GM12878 (cell line): ENCODE results near the gene LRRC51. TPM values are rescaled to one million over a fixed set of nuclear protein-coding genes. Genes with fewer than 3 reads are reported as not detected.

Experiments used
- ATAC-seq: fragments of 200-7000 bp; cut with Tn5 transposase; 3 replicates; pipeline ENCODE4 v1.9.1; 2020; ENCODE audit warnings: mild to moderate bottlenecking, moderate library complexity
- BruUV-seq: library from RNA; stranded (reverse); fragments of 400-500 nt; replicated peaks from 2 replicates; lab custom pipeline; 2021; lab: Mats Ljungman, UMichigan
- CTCF ChIA-PET: fragments of 300-600 bp; sonication (Branson Sonifier 250); formaldehyde crosslinking; extraction: SDS; loops from one replicate; lab custom pipeline; 2021; ENCODE audit warnings: inconsistent platforms; lab: Yijun Ruan, JAX
- POLR2A ChIA-PET: fragments of 350-600 bp; formaldehyde crosslinking; extraction: SDS; loops from one replicate; lab custom pipeline; 2021; ENCODE audit warnings: inconsistent platforms; lab: Charles Lee
- RAD21 ChIA-PET: fragments of 300-600 bp; sonication (Branson Sonifier 250); formaldehyde crosslinking; loops from one replicate; lab custom pipeline; 2023; ENCODE audit warnings: antibody characterized with exemption; ENCODE audit not compliant: unreplicated experiment; lab: Charles Lee
- SMC1A ChIA-PET: fragments of 300-600 bp; sonication (Branson Sonifier 250); formaldehyde crosslinking; loops from one replicate; lab custom pipeline; 2023; ENCODE audit not compliant: unreplicated experiment, uncharacterized antibody; lab: Charles Lee
- DNase-seq: peaks from one replicate; pipeline ENCODE4 v3.0.0-alpha.2; 2011; ENCODE audit warnings: low read depth, low spot score
- FAIRE-seq: peaks from 3 replicates; lab custom pipeline; 2011; peaks lifted over from hg19 to GRCh38; lab: Jason Lieb, UNC
- H2AFZ ChIP-seq: 2 replicates; pipeline ENCODE4 v1.6.0; 2011; ENCODE audit warnings: low read depth, low read length, control low read depth; ENCODE audit not compliant: control insufficient read depth
- H3K27ac ChIP-seq: 2 replicates; pipeline ENCODE4 v1.5.1; 2011; ENCODE audit warnings: control low read depth; ENCODE audit not compliant: control insufficient read depth, insufficient read depth
- H3K27me3 ChIP-seq, 2 experiments: replicated peaks in 1 of 2; 2 replicates each; pipeline versions ENCODE4 v1.6.0 to v1.6.1; 2011; ENCODE audit warnings: low read length in 1 of 2; ENCODE audit not compliant: control insufficient read depth in 2 of 2, insufficient read depth in 2 of 2
- H3K36me3 ChIP-seq, 2 experiments: 2 replicates each; pipeline ENCODE4 v1.5.1; 2011; ENCODE audit warnings: low read length in 1 of 2; ENCODE audit not compliant: control insufficient read depth in 2 of 2, insufficient read depth in 2 of 2
- H3K4me1 ChIP-seq: 2 replicates; pipeline ENCODE4 v1.6.1; 2011; ENCODE audit warnings: mild to moderate bottlenecking, low read length, moderate library complexity, mixed read lengths; ENCODE audit not compliant: control insufficient read depth, insufficient read depth
- H3K4me2 ChIP-seq: 2 replicates; pipeline ENCODE4 v1.6.0; 2011; ENCODE audit warnings: control low read depth; ENCODE audit not compliant: control insufficient read depth, insufficient read depth
- H3K4me3 ChIP-seq: fragments of 200-600 bp; sonication (generic); 2 replicates; pipeline ENCODE4 v1.5.1; 2016
- H3K79me2 ChIP-seq: 2 replicates; pipeline ENCODE4 v1.6.0; 2011; ENCODE audit warnings: low read length; ENCODE audit not compliant: control insufficient read depth, insufficient read depth
- H3K9ac ChIP-seq: 2 replicates; pipeline ENCODE4 v1.8.0; 2011; ENCODE audit warnings: low read length, control low read depth, mixed read lengths; ENCODE audit not compliant: control insufficient read depth, insufficient read depth
- H3K9me3 ChIP-seq: replicated peaks from 3 replicates; pipeline ENCODE4 v1.5.1; 2011; ENCODE audit warnings: mild to moderate bottlenecking, low read length; ENCODE audit not compliant: control insufficient read depth, insufficient read depth
- H4K20me1 ChIP-seq: 2 replicates; pipeline ENCODE4 v1.6.0; 2011; ENCODE audit not compliant: control insufficient read depth, insufficient read depth
- BMI1 ChIP-seq: fragments of 450-650 bp; IDR thresholded peaks from 2 replicates; pipeline ENCODE4 v1.6.1; 2016; ENCODE audit warnings: mild to moderate bottlenecking, moderate library complexity, borderline replicate concordance
- CBFB ChIP-seq: IDR thresholded peaks from 2 replicates; pipeline ENCODE4 v1.6.1; 2016; ENCODE audit warnings: antibody characterized with exemption, low read depth
- ESRRA ChIP-seq: IDR thresholded peaks from 2 replicates; pipeline ENCODE4 v1.6.1; 2012; ENCODE audit warnings: mild to moderate bottlenecking, low read length, improper control_type of control experiment
- HDAC2 ChIP-seq: fragments of 200-600 bp; sonication (generic); IDR thresholded peaks from 2 replicates; pipeline ENCODE4 v1.6.1; 2017
- KAT2A ChIP-seq: conservative IDR thresholded peaks from 2 replicates; pipeline ENCODE4 v1.6.1; 2011; ENCODE audit warnings: low read depth, low read length; ENCODE audit not compliant: control insufficient read depth
- MLLT1 ChIP-seq: fragments of 450-650 bp; IDR thresholded peaks from 2 replicates; pipeline ENCODE4 v1.6.1; 2016; ENCODE audit warnings: mild to moderate bottlenecking
- MTA2 ChIP-seq: fragments of 450-650 bp; IDR thresholded peaks from 2 replicates; pipeline ENCODE4 v1.6.1; 2016; ENCODE audit warnings: low read depth, mild to moderate bottlenecking, moderate library complexity
- MYC ChIP-seq: IDR thresholded peaks from 2 replicates; pipeline ENCODE4 v1.6.1; 2011; ENCODE audit warnings: mild to moderate bottlenecking, low read length, moderate library complexity, inconsistent platforms; ENCODE audit not compliant: insufficient read depth, insufficient replicate concordance, insufficient read length, severe bottlenecking
- NFIC ChIP-seq: IDR thresholded peaks from 2 replicates; pipeline ENCODE4 v1.6.1; 2012; ENCODE audit warnings: low read depth, mild to moderate bottlenecking, inconsistent platforms, low read length, moderate library complexity
- NR2F1 ChIP-seq: fragments of 450-650 bp; conservative IDR thresholded peaks from 2 replicates; pipeline ENCODE4 v1.6.1; 2017; ENCODE audit warnings: mild to moderate bottlenecking
- SPI1 ChIP-seq: IDR thresholded peaks from 2 replicates; pipeline ENCODE4 v1.6.1; 2011; ENCODE audit warnings: low read depth, mild to moderate bottlenecking, low read length, moderate library complexity, borderline replicate concordance; ENCODE audit not compliant: insufficient read depth
- ZBTB40 ChIP-seq: fragments of 450-650 bp; IDR thresholded peaks from 2 replicates; pipeline ENCODE4 v1.6.1; 2016; ENCODE audit warnings: mild to moderate bottlenecking, moderate library complexity, borderline replicate concordance
- WGBS: methylation state at CpG from one replicate; pipeline ENCODE4 v1.1.6; 2016; ENCODE audit warnings: low lambda C conversion rate; ENCODE audit not compliant: insufficient replicate concordance, insufficient coverage; ENCODE audit errors: missing lambda C conversion rate; 5-methylcytosine and 5-hydroxymethylcytosine counted together
- in situ Hi-C: fragments of 300-500 bp; cut with MboI; formaldehyde crosslinking; loops from 9 replicates; pipeline ENCODE4 v1.14.3; 2018; ENCODE audit warnings: mixed read lengths
- intact Hi-C: fragments of 100-400 bp; cut with micrococcal nuclease; formaldehyde crosslinking; loops from one replicate; pipeline ENCODE4 v1.14.2; 2022; ENCODE audit not compliant: unreplicated experiment
- polyA plus RNA-seq, 11 experiments: library from polyadenylated mRNA; depleted of rRNA in 4 of 11; unstranded in 6 of 11; stranded (reverse) in 5 of 11; fragments of >200 nt; fragmentation: Nextera tagmentation in 4 of 11; fragmentation: Illumina TruSeq in 1 of 11; extraction: Ambion mirVana in 4 of 11; extraction: Trizol in 1 of 11; gene quantifications; 1 replicate in 1 of 11; 2 replicates in 10 of 11; pipeline versions ENCODE4 v1.2.1 to v1.2.3, GENCODE V29; 2011 to 2016; ENCODE audit warnings: inconsistent platforms in 2 of 11, missing spikeins in 2 of 11, low read depth in 1 of 11
- total RNA-seq, 4 experiments: library from RNA; depleted of rRNA in 3 of 4; stranded (reverse); fragments of >200 nt in 3 of 4; fragmentation: Illumina TruSeq in 1 of 4; extraction: Trizol in 1 of 4; gene quantifications; 2 replicates each; pipeline versions ENCODE4 v1.2.1 to v1.2.3, GENCODE V29; 2013 to 2021

The LRRC51 gene
- total and polyA plus RNA-seq, 10 of the 15 experiments (the other 5 are each of a cell fraction or from before 2014, with no cell fraction given): 2.6 to 8.6 (median 5.4) TPM

GRCh38 chr11:72039856-72040401, 40.7 kb upstream of the LRRC51 start:
- no peak for TF ChIP-seq MYC
- TF ChIP-seq KAT2A: no peak
- TF ChIP-seq SPI1: no peak
- no peak for TF ChIP-seq ESRRA
- no peak for TF ChIP-seq NFIC
- TF ChIP-seq HDAC2: no peak
- TF ChIP-seq ZBTB40: peak; percentile 1; the same call in 1 of the 2 replicates
- no peak for TF ChIP-seq CBFB
- TF ChIP-seq MTA2: no peak
- TF ChIP-seq BMI1: no peak
- TF ChIP-seq NR2F1: no peak
- 0 out of 2 replicates have a peak, but pooled peaks have one; percentile 5 for TF ChIP-seq MLLT1
- peaks cover 0 to 15% of the 10 kb centered on the region in 2 experiments; a peak in 3 of 4 replicates for H3K36me3 ChIP-seq
- H3K4me2 ChIP-seq: peak overlapping the region; percentile 88
- peaks cover 73% of the 10 kb centered on the region for H3K79me2 ChIP-seq
- WGBS: 47% methylated on average over 6 of the region's 6 CpGs
- RAD21 ChIA-PET: interaction anchor here (0.6 to 4.7 kb wide), 17 partner anchors 9 to 391 kb away, joined by 3 to 46 read pairs (median 6); partner anchors contain the start of gene ANAPC15
- no peaks in the 10 kb centered on the region for H3K27me3 ChIP-seq
- POLR2A ChIA-PET: interaction anchor here (0.6 to 3.9 kb wide), 13 partner anchors 13 to 72 kb away, joined by 3 to 15 read pairs (median 5); partner anchors contain the start of gene ANAPC15
- FAIRE-seq (no peak), ATAC-seq (0 out of 3 replicates have a peak, but pooled peaks have one; percentile 2), DNase-seq (no peak)
- H3K27ac ChIP-seq: peak overlapping the region; percentile 71
- H3K9me3 ChIP-seq: no peaks in the 10 kb centered on the region
- H3K4me3 ChIP-seq: peak overlapping the region; percentile 65
- H3K4me1 ChIP-seq: peaks cover 35% of the 10 kb centered on the region
- in situ Hi-C loops: no loop called here
- intact Hi-C loops: loop anchor here (2.0 kb wide), 1 partner anchor 41 kb away; the partner anchor contains the start of genes LRRC51 and NUMA1
- H4K20me1 ChIP-seq: no peaks in the 10 kb centered on the region
- no TSS peak for BruUV-seq
- H2AFZ ChIP-seq: peak overlapping the region; percentile 35
- peak overlapping the region; percentile 82 for H3K9ac ChIP-seq
- CTCF ChIA-PET: interaction anchor here (0.9 to 4.4 kb wide), 18 partner anchors 9 to 391 kb away, joined by 3 to 63 read pairs (median 6); no protein-coding TSS in a partner anchor
- SMC1A ChIA-PET: interaction anchor here (0.7 to 4.3 kb wide), 20 partner anchors 8 to 106 kb away, joined by 3 to 48 read pairs (median 7); no protein-coding TSS in a partner anchor
